GM12878 (cell line): ENCODE results near the gene INO80D. TPM values are rescaled to one million over a fixed set of nuclear protein-coding genes. Genes with fewer than 3 reads are reported as not detected.
"Not testable (repeated sequence)": the region's sequence is repeated elsewhere in the genome, so short reads cannot be mapped to it uniquely, and the experiment has no call there.

Experiments used
- ATAC-seq: fragments of 200-7000 bp; cut with Tn5 transposase; 3 replicates; pipeline ENCODE4 v1.9.1; 2020; ENCODE audit warnings: mild to moderate bottlenecking, moderate library complexity
- BruUV-seq: library from RNA; stranded (reverse); fragments of 400-500 nt; replicated peaks from 2 replicates; lab custom pipeline; 2021; lab: Mats Ljungman, UMichigan
- CTCF ChIA-PET: fragments of 300-600 bp; sonication (Branson Sonifier 250); formaldehyde crosslinking; extraction: SDS; loops from one replicate; lab custom pipeline; 2021; ENCODE audit warnings: inconsistent platforms; lab: Yijun Ruan, JAX
- POLR2A ChIA-PET: fragments of 350-600 bp; formaldehyde crosslinking; extraction: SDS; loops from one replicate; lab custom pipeline; 2021; ENCODE audit warnings: inconsistent platforms; lab: Charles Lee
- RAD21 ChIA-PET: fragments of 300-600 bp; sonication (Branson Sonifier 250); formaldehyde crosslinking; loops from one replicate; lab custom pipeline; 2023; ENCODE audit warnings: antibody characterized with exemption; ENCODE audit not compliant: unreplicated experiment; lab: Charles Lee
- SMC1A ChIA-PET: fragments of 300-600 bp; sonication (Branson Sonifier 250); formaldehyde crosslinking; loops from one replicate; lab custom pipeline; 2023; ENCODE audit not compliant: unreplicated experiment, uncharacterized antibody; lab: Charles Lee
- DNase-seq: peaks from one replicate; pipeline ENCODE4 v3.0.0-alpha.2; 2011; ENCODE audit warnings: low read depth, low spot score
- FAIRE-seq: peaks from 3 replicates; lab custom pipeline; 2011; peaks lifted over from hg19 to GRCh38; lab: Jason Lieb, UNC
- H2AFZ ChIP-seq: 2 replicates; pipeline ENCODE4 v1.6.0; 2011; ENCODE audit warnings: low read depth, low read length, control low read depth; ENCODE audit not compliant: control insufficient read depth
- H3K27ac ChIP-seq: 2 replicates; pipeline ENCODE4 v1.5.1; 2011; ENCODE audit warnings: control low read depth; ENCODE audit not compliant: control insufficient read depth, insufficient read depth
- H3K27me3 ChIP-seq, 2 experiments: replicated peaks in 1 of 2; 2 replicates each; pipeline versions ENCODE4 v1.6.0 to v1.6.1; 2011; ENCODE audit warnings: low read length in 1 of 2; ENCODE audit not compliant: control insufficient read depth in 2 of 2, insufficient read depth in 2 of 2
- H3K36me3 ChIP-seq, 2 experiments: 2 replicates each; pipeline ENCODE4 v1.5.1; 2011; ENCODE audit warnings: low read length in 1 of 2; ENCODE audit not compliant: control insufficient read depth in 2 of 2, insufficient read depth in 2 of 2
- H3K4me1 ChIP-seq: 2 replicates; pipeline ENCODE4 v1.6.1; 2011; ENCODE audit warnings: mild to moderate bottlenecking, low read length, moderate library complexity, mixed read lengths; ENCODE audit not compliant: control insufficient read depth, insufficient read depth
- H3K4me2 ChIP-seq: 2 replicates; pipeline ENCODE4 v1.6.0; 2011; ENCODE audit warnings: control low read depth; ENCODE audit not compliant: control insufficient read depth, insufficient read depth
- H3K4me3 ChIP-seq: fragments of 200-600 bp; sonication (generic); 2 replicates; pipeline ENCODE4 v1.5.1; 2016
- H3K79me2 ChIP-seq: 2 replicates; pipeline ENCODE4 v1.6.0; 2011; ENCODE audit warnings: low read length; ENCODE audit not compliant: control insufficient read depth, insufficient read depth
- H3K9ac ChIP-seq: 2 replicates; pipeline ENCODE4 v1.8.0; 2011; ENCODE audit warnings: low read length, control low read depth, mixed read lengths; ENCODE audit not compliant: control insufficient read depth, insufficient read depth
- H3K9me3 ChIP-seq: replicated peaks from 3 replicates; pipeline ENCODE4 v1.5.1; 2011; ENCODE audit warnings: mild to moderate bottlenecking, low read length; ENCODE audit not compliant: control insufficient read depth, insufficient read depth
- H4K20me1 ChIP-seq: 2 replicates; pipeline ENCODE4 v1.6.0; 2011; ENCODE audit not compliant: control insufficient read depth, insufficient read depth
- MTA2 ChIP-seq: fragments of 450-650 bp; IDR thresholded peaks from 2 replicates; pipeline ENCODE4 v1.6.1; 2016; ENCODE audit warnings: low read depth, mild to moderate bottlenecking, moderate library complexity
- NRF1 ChIP-seq: conservative IDR thresholded peaks from 2 replicates; pipeline ENCODE4 v1.6.1; 2011; ENCODE audit warnings: mild to moderate bottlenecking, low read depth, low read length, improper control_type of control experiment
- RELB ChIP-seq: fragments of 450-650 bp; IDR thresholded peaks from 2 replicates; pipeline ENCODE4 v1.6.1; 2017; ENCODE audit warnings: low read depth, mild to moderate bottlenecking, moderate library complexity
- WGBS: methylation state at CpG from one replicate; pipeline ENCODE4 v1.1.6; 2016; ENCODE audit warnings: low lambda C conversion rate; ENCODE audit not compliant: insufficient replicate concordance, insufficient coverage; ENCODE audit errors: missing lambda C conversion rate; 5-methylcytosine and 5-hydroxymethylcytosine counted together
- in situ Hi-C: fragments of 300-500 bp; cut with MboI; formaldehyde crosslinking; loops from 9 replicates; pipeline ENCODE4 v1.14.3; 2018; ENCODE audit warnings: mixed read lengths
- intact Hi-C: fragments of 100-400 bp; cut with micrococcal nuclease; formaldehyde crosslinking; loops from one replicate; pipeline ENCODE4 v1.14.2; 2022; ENCODE audit not compliant: unreplicated experiment
- polyA plus RNA-seq, 11 experiments: library from polyadenylated mRNA; depleted of rRNA in 4 of 11; unstranded in 6 of 11; stranded (reverse) in 5 of 11; fragments of >200 nt; fragmentation: Nextera tagmentation in 4 of 11; fragmentation: Illumina TruSeq in 1 of 11; extraction: Ambion mirVana in 4 of 11; extraction: Trizol in 1 of 11; gene quantifications; 1 replicate in 1 of 11; 2 replicates in 10 of 11; pipeline versions ENCODE4 v1.2.1 to v1.2.3, GENCODE V29; 2011 to 2016; ENCODE audit warnings: inconsistent platforms in 2 of 11, missing spikeins in 2 of 11, low read depth in 1 of 11
- total RNA-seq, 4 experiments: library from RNA; depleted of rRNA in 3 of 4; stranded (reverse); fragments of >200 nt in 3 of 4; fragmentation: Illumina TruSeq in 1 of 4; extraction: Trizol in 1 of 4; gene quantifications; 2 replicates each; pipeline versions ENCODE4 v1.2.1 to v1.2.3, GENCODE V29; 2013 to 2021

The INO80D gene
- total and polyA plus RNA-seq, 10 of the 15 experiments (the other 5 are each of a cell fraction or from before 2014, with no cell fraction given): 0.73 to 16.3 (median 4.7) TPM

- WGBS: 62% methylated on average over 5 of the region's 5 CpGs
- H3K79me2 ChIP-seq: no peaks in the 10 kb centered on the region
- ChIA-PET SMC1A (interaction anchor here (0.9 to 2.2 kb wide), 2 partner anchors 8 to 18 kb away, joined by 3 to 5 read pairs; no protein-coding TSS in a partner anchor), CTCF (interaction anchor here (1.1 kb wide), 2 partner anchors 12 to 13 kb away, joined by 3 read pairs; no protein-coding TSS in a partner anchor), RAD21 (interaction anchor here (1.9 to 2.6 kb wide), 2 partner anchors 8 to 14 kb away, joined by 12 to 13 read pairs; no protein-coding TSS in a partner anchor)
- no peaks in the 10 kb centered on the region for H3K27me3 ChIP-seq
- H3K4me2 ChIP-seq: no peak overlapping the region
- no peak overlapping the region for H3K4me3 ChIP-seq
- BruUV-seq: no TSS peak
- DNase-seq: no peak
- H3K9ac ChIP-seq: no peak overlapping the region
- H3K4me1 ChIP-seq: peaks cover 4% of the 10 kb centered on the region; the same call in 1 of the 2 replicates
- no peak overlapping the region for H2AFZ ChIP-seq
- ATAC-seq: no peak
- no peaks in the 10 kb centered on the region for H4K20me1 ChIP-seq
- intact Hi-C loops: no loop called here
- no peak for FAIRE-seq
- TF ChIP-seq RELB (no peak), NRF1 (no peak), MTA2 (no peak)
- TF ChIP-seq, all 136 proteins: peak for 0
- H3K9me3 ChIP-seq: no peaks in the 10 kb centered on the region
- POLR2A ChIA-PET: interaction anchor here (0.5 kb wide), 1 partner anchor 15 kb away, joined by 5 read pairs; no protein-coding TSS in a partner anchor
- in situ Hi-C loops: no loop called here
- H3K27ac ChIP-seq: no peak overlapping the region
- no peaks in the 10 kb centered on the region for H3K36me3 ChIP-seq
Observed at GRCh38 chr2:205982776-205983327, 103.1 kb downstream of the INO80D start.

GRCh38 chr2:205978728-205979127 is 107.2 kb downstream of the INO80D start:
- H3K4me3 ChIP-seq, CTCF ChIA-PET, H3K27ac ChIP-seq, H3K4me2 ChIP-seq, H3K4me1 ChIP-seq, in situ Hi-C loops, H4K20me1 ChIP-seq, H3K79me2 ChIP-seq, H2AFZ ChIP-seq, H3K36me3 ChIP-seq, H3K27me3 ChIP-seq, H3K9ac ChIP-seq, SMC1A ChIA-PET, DNase-seq, FAIRE-seq, POLR2A ChIA-PET, RAD21 ChIA-PET, ATAC-seq, intact Hi-C loops, H3K9me3 ChIP-seq, BruUV-seq: not testable (repeated sequence)
- WGBS: 18% methylated on average over 2 of the region's 2 CpGs
